ENCODE measurements around the gene ACAN. TPM values are rescaled to one million over a fixed set of nuclear protein-coding genes. Genes with fewer than 3 reads are reported as not detected.
"Not testable (repeated sequence)": the region's sequence is repeated elsewhere in the genome, so short reads cannot be mapped to it uniquely, and the experiment has no call there.

ACAN gene
- total RNA-seq, 1 experiment from 2014 or later, result not detected

- peaks cover 23% of the 10 kb centered on the region for H3K4me1 Mint-ChIP-seq (ENCODE audit: low read depth, unreplicated experiment)
Observed at GRCh38 chr15:88915354-88915753, 112.1 kb downstream of the ACAN start.

DNA sequence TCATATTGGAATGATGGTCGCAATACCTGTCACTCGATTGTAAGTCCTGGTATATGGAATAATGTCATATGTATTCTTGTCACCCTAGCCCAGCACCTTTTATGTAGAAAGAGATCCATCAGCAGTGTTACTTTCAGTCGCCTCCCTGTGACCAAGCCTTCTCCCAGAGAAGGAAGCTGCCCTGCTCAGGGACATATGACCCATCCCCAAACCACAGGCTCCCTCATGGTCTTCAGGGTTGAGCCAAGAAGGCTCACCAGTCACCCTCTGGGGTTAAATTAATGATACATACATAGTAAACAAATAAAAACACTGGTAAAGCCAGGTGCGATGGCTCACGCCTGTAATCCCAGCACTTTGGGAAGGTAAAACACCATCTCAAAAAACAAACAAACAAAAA is 114.5 kb downstream of the ACAN start:
- peaks cover 21% of the 10 kb centered on the region for H3K36me3 Mint-ChIP-seq (ENCODE audit: insufficient read depth, unreplicated experiment)
- CTCF ChIA-PET, result no interaction called here
- peaks cover 20% of the 10 kb centered on the region for H3K4me1 Mint-ChIP-seq (ENCODE audit: low read depth, unreplicated experiment)
- no peak overlapping the region for H3K27ac Mint-ChIP-seq (ENCODE audit: unreplicated experiment)
- intact Hi-C loops (cut with micrococcal nuclease; ENCODE audit: unreplicated experiment), result no loop called here
- TF ChIP-seq, protein P1, sequence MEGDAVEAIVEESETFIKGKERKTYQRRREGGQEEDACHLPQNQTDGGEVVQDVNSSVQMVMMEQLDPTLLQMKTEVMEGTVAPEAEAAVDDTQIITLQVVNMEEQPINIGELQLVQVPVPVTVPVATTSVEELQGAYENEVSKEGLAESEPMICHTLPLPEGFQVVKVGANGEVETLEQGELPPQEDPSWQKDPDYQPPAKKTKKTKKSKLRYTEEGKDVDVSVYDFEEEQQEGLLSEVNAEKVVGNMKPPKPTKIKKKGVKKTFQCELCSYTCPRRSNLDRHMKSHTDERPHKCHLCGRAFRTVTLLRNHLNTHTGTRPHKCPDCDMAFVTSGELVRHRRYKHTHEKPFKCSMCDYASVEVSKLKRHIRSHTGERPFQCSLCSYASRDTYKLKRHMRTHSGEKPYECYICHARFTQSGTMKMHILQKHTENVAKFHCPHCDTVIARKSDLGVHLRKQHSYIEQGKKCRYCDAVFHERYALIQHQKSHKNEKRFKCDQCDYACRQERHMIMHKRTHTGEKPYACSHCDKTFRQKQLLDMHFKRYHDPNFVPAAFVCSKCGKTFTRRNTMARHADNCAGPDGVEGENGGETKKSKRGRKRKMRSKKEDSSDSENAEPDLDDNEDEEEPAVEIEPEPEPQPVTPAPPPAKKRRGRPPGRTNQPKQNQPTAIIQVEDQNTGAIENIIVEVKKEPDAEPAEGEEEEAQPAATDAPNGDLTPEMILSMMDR (IDR thresholded peaks at IDR 0.05; ENCODE audit: unreplicated experiment), result no peak
- H3K27me3 Mint-ChIP-seq (ENCODE audit: unreplicated experiment), result peaks cover 14% of the 10 kb centered on the region
- no TSS peak for BruUV-seq (replicated peaks)
- no peaks in the 10 kb centered on the region for H3K9me3 Mint-ChIP-seq (ENCODE audit: low read depth, unreplicated experiment)
- no peak for DNase-seq
- no peak overlapping the region for H3K4me3 Mint-ChIP-seq (ENCODE audit: low read depth, unreplicated experiment)

More at GRCh38 chr15:88915354-88915753, 112.1 kb downstream of the ACAN start:
- peaks cover 27% of the 10 kb centered on the region for H3K36me3 Mint-ChIP-seq (ENCODE audit: insufficient read depth, unreplicated experiment)
- peaks cover 14% of the 10 kb centered on the region for H3K27me3 Mint-ChIP-seq (ENCODE audit: unreplicated experiment)
- H3K9me3 Mint-ChIP-seq (ENCODE audit: low read depth, unreplicated experiment), result no peaks in the 10 kb centered on the region
- no peak overlapping the region for H3K27ac Mint-ChIP-seq (ENCODE audit: unreplicated experiment)
- CTCF ChIA-PET, result interaction anchor here (0.7 kb wide), 1 partner anchor 56 kb away, joined by 3 read pairs; no protein-coding TSS in a partner anchor
- TF ChIP-seq, protein P1 (IDR thresholded peaks at IDR 0.05; ENCODE audit: unreplicated experiment), result no peak
- intact Hi-C loops (cut with micrococcal nuclease; ENCODE audit: unreplicated experiment), result no loop called here
- no TSS peak for BruUV-seq (replicated peaks)
- DNase-seq, result no peak
- no peak overlapping the region for H3K4me3 Mint-ChIP-seq (ENCODE audit: low read depth, unreplicated experiment)

- TF ChIP-seq, protein P1 (IDR thresholded peaks at IDR 0.05; ENCODE audit: unreplicated experiment), result no peak
- H3K4me1 Mint-ChIP-seq (ENCODE audit: low read depth, unreplicated experiment), result peaks cover 20% of the 10 kb centered on the region
- BruUV-seq (replicated peaks), result no TSS peak
- peaks cover 14% of the 10 kb centered on the region for H3K27me3 Mint-ChIP-seq (ENCODE audit: unreplicated experiment)
- no peaks in the 10 kb centered on the region for H3K9me3 Mint-ChIP-seq (ENCODE audit: low read depth, unreplicated experiment)
- peak; percentile 82 for DNase-seq
- intact Hi-C loops (cut with micrococcal nuclease; ENCODE audit: unreplicated experiment), result no loop called here
- CTCF ChIA-PET, result interaction anchor here (2.8 kb wide), 1 partner anchor 14 kb away, joined by 11 read pairs; no protein-coding TSS in a partner anchor
- H3K36me3 Mint-ChIP-seq (ENCODE audit: insufficient read depth, unreplicated experiment), result peaks cover 11% of the 10 kb centered on the region
- peak overlapping the region; percentile 85 for H3K27ac Mint-ChIP-seq (ENCODE audit: unreplicated experiment)
- H3K4me3 Mint-ChIP-seq (ENCODE audit: low read depth, unreplicated experiment), result peak overlapping the region; percentile 3
Observed at GRCh38 chr15:88918738-88919137, 115.5 kb downstream of the ACAN start.

DNA sequence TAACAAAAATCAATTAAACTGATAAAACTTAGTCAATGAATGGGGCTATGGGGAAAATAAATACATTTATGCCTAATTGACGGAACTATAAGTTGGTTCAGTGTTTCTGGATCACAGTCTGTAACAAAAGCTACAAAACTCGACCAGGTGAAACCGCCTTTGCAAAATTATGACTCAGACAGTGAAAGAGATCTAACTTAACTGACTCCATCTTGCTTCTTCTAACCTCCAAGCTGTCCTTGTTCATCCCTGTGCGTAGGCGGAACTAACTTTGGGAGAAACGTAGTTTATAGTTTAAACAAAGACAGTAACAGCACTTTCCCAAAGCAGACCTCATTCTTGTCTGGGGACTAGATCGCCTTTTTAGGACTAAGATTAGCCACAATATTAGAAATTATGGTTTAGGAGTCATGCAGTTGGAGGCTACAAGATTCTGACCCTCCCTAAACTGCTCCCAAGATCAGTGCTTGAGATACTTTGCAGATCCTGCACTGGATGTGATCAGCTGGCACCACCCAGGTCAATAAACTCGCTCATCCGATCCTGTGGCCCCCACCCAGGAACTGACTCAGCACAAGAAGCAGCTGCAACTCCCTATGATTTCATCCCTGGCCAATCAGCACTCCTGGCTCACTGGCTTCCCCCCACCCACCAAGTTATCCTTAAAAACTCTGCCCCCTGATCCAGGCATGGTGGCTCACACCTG is 117.1 kb downstream of the ACAN start:
- BruUV-seq (replicated peaks), result no TSS peak
- DNase-seq, result no peak
- Mint-ChIP-seq H3K4me3 (ENCODE audit: low read depth, unreplicated experiment) (no peak overlapping the region), H3K4me1 (ENCODE audit: low read depth, unreplicated experiment) (peaks cover 20% of the 10 kb centered on the region), H3K9me3 (ENCODE audit: low read depth, unreplicated experiment) (no peaks in the 10 kb centered on the region), H3K27ac (ENCODE audit: unreplicated experiment) (no peak overlapping the region), H3K36me3 (ENCODE audit: insufficient read depth, unreplicated experiment) (peaks cover 11% of the 10 kb centered on the region), H3K27me3 (ENCODE audit: unreplicated experiment) (peaks cover 14% of the 10 kb centered on the region)
- CTCF ChIA-PET, result interaction anchor here (0.5 to 2.8 kb wide), 4 partner anchors 15 to 882 kb away, joined by 3 to 11 read pairs (median 5); no protein-coding TSS in a partner anchor
- intact Hi-C loops (cut with micrococcal nuclease; ENCODE audit: unreplicated experiment), result no loop called here
- TF ChIP-seq, protein P1 (IDR thresholded peaks at IDR 0.05; ENCODE audit: unreplicated experiment), result no peak

DNA sequence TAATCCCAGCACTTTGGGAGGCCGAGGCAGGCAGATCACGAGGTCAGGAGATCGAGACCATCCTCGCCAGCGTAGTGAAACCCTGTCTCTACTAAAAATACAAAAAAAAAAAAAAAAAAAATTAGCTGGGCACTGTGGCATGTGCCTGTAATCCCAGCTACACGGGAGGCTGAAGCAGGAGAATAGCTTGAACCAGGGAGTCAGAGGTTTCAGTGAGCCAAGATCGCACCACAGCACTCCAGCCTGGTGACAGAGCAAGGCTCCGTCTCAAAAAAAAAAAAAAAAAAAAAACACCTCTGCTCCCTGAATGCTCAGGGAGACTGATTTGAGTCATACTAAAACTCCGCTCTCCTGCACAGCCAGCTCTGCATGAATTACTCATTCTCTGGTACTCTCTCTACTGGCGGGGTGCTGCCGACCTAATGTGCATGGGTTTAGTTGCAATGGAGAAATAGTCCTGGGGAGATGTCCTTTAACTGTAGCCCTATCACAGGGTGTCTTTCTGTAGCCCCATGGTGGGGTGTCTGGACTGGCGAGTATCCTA is 117.7 kb downstream of the ACAN start:
- H3K9me3 Mint-ChIP-seq (ENCODE audit: low read depth, unreplicated experiment); BruUV-seq (replicated peaks); DNase-seq; H3K4me3 Mint-ChIP-seq (ENCODE audit: low read depth, unreplicated experiment); H3K27ac Mint-ChIP-seq (ENCODE audit: unreplicated experiment); intact Hi-C loops (cut with micrococcal nuclease; ENCODE audit: unreplicated experiment): not testable (repeated sequence)
- CTCF ChIA-PET, result interaction anchor here (0.5 to 2.8 kb wide), 4 partner anchors 16 to 320 kb away, joined by 3 to 11 read pairs (median 6); no protein-coding TSS in a partner anchor
- peaks cover 14% of the 10 kb centered on the region for H3K27me3 Mint-ChIP-seq (ENCODE audit: unreplicated experiment)
- peaks cover 20% of the 10 kb centered on the region for H3K4me1 Mint-ChIP-seq (ENCODE audit: low read depth, unreplicated experiment)
- peaks cover 11% of the 10 kb centered on the region for H3K36me3 Mint-ChIP-seq (ENCODE audit: insufficient read depth, unreplicated experiment)

Data from Calu3 (cell line).